Calu3 (cell line): Measurements from ENCODE around the gene KLK6. TPM values are rescaled to one million over a fixed set of nuclear protein-coding genes. Genes with fewer than 3 reads are reported as not detected.
A peak's percentile ranks its signal among the peaks of the same experiment; 100 is the strongest.
"Not testable (repeated sequence)": the region's sequence is repeated elsewhere in the genome, so short reads cannot be mapped to it uniquely, and the experiment has no call there.

Experiments used
- BruUV-seq: library from RNA; stranded (reverse); fragments of 400-500 nt; replicated peaks from 2 replicates; lab custom pipeline; 2021; lab: Mats Ljungman, UMichigan
- CTCF ChIA-PET: fragments of 300-600 bp; sonication (Branson Sonifier 250); formaldehyde crosslinking; loops from one replicate; lab custom pipeline; 2022; ENCODE audit warnings: antibody characterized with exemption; lab: Charles Lee
- DNase-seq: peaks from one replicate; pipeline ENCODE4 v3.0.0; 2022
- H3K27ac Mint-ChIP-seq: one replicate; pipeline ENCODE4 v1.8.0; 2022; ENCODE audit warnings: mixed read lengths; ENCODE audit not compliant: unreplicated experiment
- H3K27me3 Mint-ChIP-seq: one replicate; pipeline ENCODE4 v1.8.0; 2022; ENCODE audit warnings: mixed read lengths; ENCODE audit not compliant: unreplicated experiment
- H3K36me3 Mint-ChIP-seq: one replicate; pipeline ENCODE4 v1.8.0; 2022; ENCODE audit warnings: mild to moderate bottlenecking, moderate library complexity, mixed read lengths; ENCODE audit not compliant: insufficient read depth, unreplicated experiment
- H3K4me1 Mint-ChIP-seq: one replicate; pipeline ENCODE4 v1.8.0; 2022; ENCODE audit warnings: mild to moderate bottlenecking, low read depth, mixed read lengths; ENCODE audit not compliant: unreplicated experiment
- H3K4me3 Mint-ChIP-seq: one replicate; pipeline ENCODE4 v1.8.0; 2022; ENCODE audit warnings: mild to moderate bottlenecking, low read depth, moderate library complexity, mixed read lengths; ENCODE audit not compliant: unreplicated experiment
- H3K9me3 Mint-ChIP-seq: one replicate; pipeline ENCODE4 v1.8.0; 2022; ENCODE audit warnings: low read depth, mixed read lengths; ENCODE audit not compliant: unreplicated experiment
- intact Hi-C: fragments of 100-400 bp; cut with micrococcal nuclease; formaldehyde crosslinking; loops from one replicate; pipeline ENCODE4 v1.10.0; 2022; ENCODE audit not compliant: unreplicated experiment
- total RNA-seq: library from RNA; stranded (reverse); gene quantifications from 2 replicates; pipeline ENCODE4 v1.2.3, GENCODE V29; 2022
- TF ChIP-seq, protein P1 (sequence below): fragments of 200-600 bp; IDR thresholded peaks from one replicate; pipeline ENCODE4 v1.8.0; 2022; ENCODE audit warnings: antibody characterized with exemption; ENCODE audit not compliant: unreplicated experiment

Gene KLK6
- total RNA-seq, 1 experiment from 2014 or later: 269 TPM

DNA sequence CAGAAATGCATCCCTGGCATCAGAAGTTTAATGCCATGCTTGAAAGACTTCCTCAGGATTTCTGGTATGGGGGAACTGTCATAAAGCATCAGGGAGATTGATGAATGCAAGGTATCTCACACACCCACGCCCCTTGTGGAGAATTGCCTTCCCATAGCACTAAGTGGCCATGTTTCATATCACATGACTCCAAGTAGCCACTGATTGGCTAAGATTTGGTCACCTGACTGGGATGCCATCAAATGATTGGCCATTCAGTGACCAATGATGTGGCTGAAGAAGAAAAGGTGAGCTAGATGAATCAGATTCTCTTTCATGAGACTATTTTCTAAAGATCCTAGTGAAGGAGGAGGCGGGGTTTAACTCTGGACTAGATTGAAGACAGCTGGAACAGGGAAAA is 24.7 kb upstream of the KLK6 start:
- intact Hi-C loops: no loop called here
- CTCF ChIA-PET: no interaction called here
- Mint-ChIP-seq H3K27me3 (no peaks in the 10 kb centered on the region), H3K27ac (no peak overlapping the region), H3K4me3 (no peak overlapping the region), H3K9me3 (no peaks in the 10 kb centered on the region), H3K4me1 (peaks cover 39% of the 10 kb centered on the region), H3K36me3 (peaks cover 4% of the 10 kb centered on the region)
- no peak for DNase-seq
- TF ChIP-seq, protein P1, sequence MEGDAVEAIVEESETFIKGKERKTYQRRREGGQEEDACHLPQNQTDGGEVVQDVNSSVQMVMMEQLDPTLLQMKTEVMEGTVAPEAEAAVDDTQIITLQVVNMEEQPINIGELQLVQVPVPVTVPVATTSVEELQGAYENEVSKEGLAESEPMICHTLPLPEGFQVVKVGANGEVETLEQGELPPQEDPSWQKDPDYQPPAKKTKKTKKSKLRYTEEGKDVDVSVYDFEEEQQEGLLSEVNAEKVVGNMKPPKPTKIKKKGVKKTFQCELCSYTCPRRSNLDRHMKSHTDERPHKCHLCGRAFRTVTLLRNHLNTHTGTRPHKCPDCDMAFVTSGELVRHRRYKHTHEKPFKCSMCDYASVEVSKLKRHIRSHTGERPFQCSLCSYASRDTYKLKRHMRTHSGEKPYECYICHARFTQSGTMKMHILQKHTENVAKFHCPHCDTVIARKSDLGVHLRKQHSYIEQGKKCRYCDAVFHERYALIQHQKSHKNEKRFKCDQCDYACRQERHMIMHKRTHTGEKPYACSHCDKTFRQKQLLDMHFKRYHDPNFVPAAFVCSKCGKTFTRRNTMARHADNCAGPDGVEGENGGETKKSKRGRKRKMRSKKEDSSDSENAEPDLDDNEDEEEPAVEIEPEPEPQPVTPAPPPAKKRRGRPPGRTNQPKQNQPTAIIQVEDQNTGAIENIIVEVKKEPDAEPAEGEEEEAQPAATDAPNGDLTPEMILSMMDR: no peak
- BruUV-seq: no TSS peak

DNA sequence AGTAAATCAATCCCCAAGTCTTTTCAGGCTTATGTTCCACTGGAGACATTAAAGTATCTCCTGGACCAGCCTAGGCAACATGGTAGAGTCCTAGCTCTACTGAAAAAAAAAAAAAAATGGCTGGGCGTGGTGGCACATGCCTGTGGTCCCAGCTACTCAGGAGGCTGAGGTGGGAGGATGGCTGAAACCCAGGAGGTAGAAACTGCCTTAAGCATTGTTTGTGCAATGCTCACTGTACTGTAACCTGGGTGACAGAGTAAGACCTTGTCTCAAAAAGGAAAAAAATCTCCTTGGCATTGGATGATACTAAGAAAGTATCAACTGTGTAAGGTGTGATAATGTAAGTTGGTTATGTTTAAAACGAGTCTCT is 23.3 kb upstream of the KLK6 start:
- peaks cover 30% of the 10 kb centered on the region for H3K4me1 Mint-ChIP-seq
- H3K36me3 Mint-ChIP-seq: peaks cover 4% of the 10 kb centered on the region
- H3K9me3 Mint-ChIP-seq: no peaks in the 10 kb centered on the region
- H3K4me3 Mint-ChIP-seq: no peak overlapping the region
- intact Hi-C loops: no loop called here
- H3K27me3 Mint-ChIP-seq: no peaks in the 10 kb centered on the region
- peak overlapping the region; percentile 60 for H3K27ac Mint-ChIP-seq
- peak; percentile 54 for DNase-seq
- CTCF ChIA-PET: interaction anchor here (0.6 to 2.8 kb wide), 7 partner anchors 9 to 107 kb away, joined by 3 to 10 read pairs (median 4); partner anchors contain the start of genes KLK6 and KLK8
- TF ChIP-seq, protein P1: no peak
- no TSS peak for BruUV-seq

GRCh38 chr19:50984416-50984815 is 15.0 kb upstream of the KLK6 start:
- H3K27ac Mint-ChIP-seq, BruUV-seq, CTCF ChIA-PET, intact Hi-C loops, H3K36me3 Mint-ChIP-seq, H3K9me3 Mint-ChIP-seq, DNase-seq: not testable (repeated sequence)
- Mint-ChIP-seq H3K4me3 (peak overlapping the region; percentile 45), H3K27me3 (peaks cover 18% of the 10 kb centered on the region), H3K4me1 (peaks cover 23% of the 10 kb centered on the region)

GRCh38 chr19:50983625-50984292 is 14.4 kb upstream of the KLK6 start, which contains the start of gene KLK7:
KLK7 (minus strand) TSS chr19:50983917; CDS start chr19:50982399, 1,518 bp downstream.
- Mint-ChIP-seq H3K27me3 (peaks cover 18% of the 10 kb centered on the region), H3K36me3 (no peaks in the 10 kb centered on the region), H3K9me3 (no peaks in the 10 kb centered on the region), H3K4me1 (peaks cover 29% of the 10 kb centered on the region), H3K27ac (no peak within 1 kb of the TSS), H3K4me3 (peak within 1 kb of the TSS; percentile 45)
- no TSS peak for BruUV-seq
- TF ChIP-seq, protein P1: no peak
- no peak for DNase-seq
- intact Hi-C loops: no loop called here
- CTCF ChIA-PET: no interaction called here

GRCh38 chr19:50982186-50982585 is 12.8 kb upstream of the KLK6 start:
- TF ChIP-seq, protein P1: no peak

More at GRCh38 chr19:50982186-50982585, 12.8 kb upstream of the KLK6 start:
- Mint-ChIP-seq H3K4me1 (peaks cover 45% of the 10 kb centered on the region), H3K27ac (no peak overlapping the region), H3K4me3 (no peak overlapping the region), H3K9me3 (no peaks in the 10 kb centered on the region), H3K36me3 (no peaks in the 10 kb centered on the region), H3K27me3 (peaks cover 18% of the 10 kb centered on the region)
- no TSS peak for BruUV-seq
- no peak for DNase-seq
- intact Hi-C loops: no loop called here
- CTCF ChIA-PET: interaction anchor here (0.7 kb wide), 1 partner anchor 8 kb away, joined by 4 read pairs; no protein-coding TSS in a partner anchor
